GM12891 (cell line): ENCODE results near the gene AMER3.

ENCODE experiments used
- PAX5 ChIP-seq: IDR thresholded peaks from 2 replicates; pipeline ENCODE4 v1.6.1; 2011; ENCODE audit warnings: low read length, moderate library complexity, mild to moderate bottlenecking; ENCODE audit not compliant: insufficient read depth, severe bottlenecking
- POLR2A ChIP-seq: IDR thresholded peaks from 2 replicates; pipeline ENCODE4 v1.6.1; 2011; ENCODE audit warnings: low read depth, low read length, control low read depth
- POLR2AphosphoS5 ChIP-seq: IDR thresholded peaks from 2 replicates; pipeline ENCODE4 v1.6.1; 2011; ENCODE audit warnings: low read depth, low read length, control low read depth
- POU2F2 ChIP-seq: IDR thresholded peaks from 2 replicates; pipeline ENCODE4 v1.6.1; 2011; ENCODE audit warnings: low read depth, mild to moderate bottlenecking, control low read depth, low read length, moderate library complexity
- SPI1 ChIP-seq: IDR thresholded peaks from 2 replicates; pipeline ENCODE4 v1.6.1; 2011; ENCODE audit warnings: low read depth, low read length, control low read depth
- TAF1 ChIP-seq: IDR thresholded peaks from 2 replicates; pipeline ENCODE4 v1.6.1; 2011; ENCODE audit warnings: low read depth, low read length, control low read depth

DNA sequence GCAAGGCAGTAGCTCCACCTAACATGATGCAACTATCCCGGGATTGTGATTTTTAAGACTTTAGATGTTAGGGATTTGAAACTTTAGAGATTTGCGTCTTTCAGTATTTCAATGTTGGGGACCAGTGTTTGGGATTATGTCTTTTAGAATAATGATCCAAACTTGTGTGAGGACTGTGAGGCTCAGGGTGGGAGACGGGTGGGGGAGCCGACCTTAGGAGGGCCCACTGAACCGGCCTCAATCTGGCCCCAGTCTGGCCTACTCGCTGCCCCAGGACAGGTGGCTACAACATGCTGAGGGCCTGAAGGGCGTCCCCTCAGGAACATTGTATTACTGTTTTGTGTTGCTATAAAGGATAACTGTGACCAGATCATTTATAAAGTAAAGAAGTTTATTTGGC, 10.7 kb downstream of the AMER3 start:
- TF ChIP-seq POLR2AphosphoS5 (no peak), TAF1 (no peak), PAX5 (no peak), POLR2A (no peak), SPI1 (no peak), POU2F2 (no peak)
